A549 treated with GW870086 at 1 μM for 4 hours (cell line): Measurements from ENCODE around the gene KIF5B. TPM values are rescaled to one million over a fixed set of nuclear protein-coding genes. Genes with fewer than 3 reads are reported as not detected.

ENCODE experiments used
- total RNA-seq: library from RNA; stranded (reverse); fragments of 200-300 nt; extraction: Qiagen RNA extraction; gene quantifications from 5 replicates; pipeline ENCODE4 v1.2.3, GENCODE V29; 2022; ENCODE audit warnings: low read depth

The KIF5B gene
- 46.2 to 80.1 TPM (median 69.9 TPM) in 5 replicates for total RNA-seq

DNA sequence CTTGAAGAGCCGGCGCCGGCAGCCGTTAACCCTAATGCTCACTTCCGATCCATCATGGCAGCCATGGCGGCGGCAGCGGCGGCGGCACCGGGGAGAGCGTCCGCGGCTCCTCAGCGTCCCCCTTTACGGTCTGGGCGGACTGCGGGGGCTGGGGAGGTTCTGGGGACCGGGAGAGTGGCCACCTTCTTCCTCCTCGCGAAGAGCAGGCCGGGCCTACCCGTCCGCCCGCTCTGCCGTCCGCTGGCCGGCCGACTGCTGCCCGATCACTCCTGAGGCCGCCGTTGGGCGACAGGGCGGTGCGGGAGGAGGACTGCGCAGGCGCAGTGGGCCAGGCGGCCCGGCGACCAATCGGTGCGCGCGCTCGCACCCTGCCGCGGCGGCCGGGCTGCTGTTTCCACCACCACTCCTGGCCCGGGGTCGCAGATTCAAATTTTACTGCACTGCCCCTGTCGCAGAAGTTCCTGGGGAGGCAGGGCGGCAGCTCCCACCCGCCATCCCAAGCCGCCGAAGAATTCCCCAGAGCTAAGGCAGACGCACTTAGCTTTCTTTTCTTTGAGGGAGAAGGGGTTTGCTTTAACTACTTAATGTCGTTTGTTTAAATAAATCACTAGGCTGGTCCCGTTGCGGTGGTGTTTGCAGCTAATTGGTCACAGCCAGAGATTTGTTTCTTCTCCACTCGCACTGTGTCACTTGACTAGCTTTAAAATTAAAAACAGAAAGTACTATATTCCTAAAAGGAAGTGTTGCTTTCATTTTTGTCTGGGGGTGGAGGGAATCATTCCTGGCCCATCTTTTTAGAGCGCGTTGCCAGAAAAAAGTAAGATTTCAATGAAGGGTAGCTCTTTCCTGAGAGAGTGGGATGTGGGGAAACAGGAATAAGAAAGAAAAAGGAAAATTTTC, at the start of gene KIF5B:
Gene KIF5B (minus strand): TSS at position 290 of the 900 bp plus-strand sequence. CDS start 452 bp downstream, outside the sequence.

Other genes starting within 250 kb of the KIF5B start
- gene ARHGAP12, start 127.6 kb downstream of the KIF5B start, total RNA-seq: 20.7 to 27.4 TPM (median 23.8 TPM) in 5 replicates